HEK293 (cell line): Measurements from ENCODE around the gene SH2D2A.

Experiments used
- CTCF ChIA-PET: fragments of 350-600 bp; formaldehyde crosslinking; extraction: SDS; loops from one replicate; lab custom pipeline; 2021; ENCODE audit warnings: antibody characterized with exemption; lab: Yijun Ruan, JAX
- POLR2A ChIA-PET: fragments of 300-600 bp; formaldehyde crosslinking; extraction: SDS; loops from one replicate; lab custom pipeline; 2020; ENCODE audit warnings: antibody characterized with exemption, inconsistent platforms; lab: Yijun Ruan, JAX
- H3K27ac ChIP-seq: fragments of 200-500 bp; sonication (Bioruptor generic); 2 replicates; pipeline ENCODE4 v1.5.1; 2014; ENCODE audit warnings: low read depth, low read length, control low read depth, inconsistent platforms; ENCODE audit errors: extremely low read depth
- H3K36me3 ChIP-seq, 2 experiments: fragments of 200-500 bp in 1 of 2; sonication (Bioruptor generic) in 1 of 2; 1 replicate in 1 of 2; 2 replicates in 1 of 2; pipeline ENCODE4 v1.5.1; 2014 to 2017; ENCODE audit warnings: inconsistent platforms in 2 of 2, low read length in 2 of 2; ENCODE audit not compliant: control insufficient read depth in 2 of 2, insufficient read depth in 1 of 2
- H3K4me1 ChIP-seq: fragments of 200-500 bp; sonication (Bioruptor generic); 2 replicates; pipeline ENCODE4 v1.5.1; 2014; ENCODE audit warnings: mild to moderate bottlenecking, low read length, inconsistent platforms; ENCODE audit not compliant: control insufficient read depth, insufficient read depth
- H3K4me3 ChIP-seq: 2 replicates; pipeline ENCODE4 v1.5.1; 2011; ENCODE audit warnings: low read depth, mild to moderate bottlenecking, control low read depth, low read length, moderate library complexity
- H3K9me3 ChIP-seq: fragments of 200-500 bp; sonication (Bioruptor generic); 2 replicates; pipeline ENCODE4 v1.5.1; 2014; ENCODE audit warnings: low read depth, low read length, inconsistent platforms; ENCODE audit not compliant: control insufficient read depth, insufficient read depth
- ATF2 ChIP-seq: fragments of 450-650 bp; formaldehyde crosslinking; IDR thresholded peaks from 2 replicates; pipeline ENCODE4 v1.5.1; 2016; ENCODE audit warnings: missing biosample characterization, missing genetic modification characterization, low read depth
- KLF7 ChIP-seq: fragments of 450-650 bp; formaldehyde crosslinking; IDR thresholded peaks from 2 replicates; pipeline ENCODE4 v1.5.1; 2016; ENCODE audit warnings: missing biosample characterization, missing genetic modification characterization, borderline replicate concordance
- KLF8 ChIP-seq: fragments of 450-650 bp; formaldehyde crosslinking; IDR thresholded peaks from 2 replicates; pipeline ENCODE4 v1.5.1; 2016; ENCODE audit warnings: missing biosample characterization, missing genetic modification characterization
- MEIS1 ChIP-seq: sonication (generic); formaldehyde crosslinking; IDR thresholded peaks from 2 replicates; pipeline ENCODE4 v1.8.1; 2022; ENCODE audit warnings: missing genetic modification reagents, mild to moderate bottlenecking, borderline replicate concordance
- REPIN1 ChIP-seq: fragments of 450-650 bp; formaldehyde crosslinking; IDR thresholded peaks from 2 replicates; pipeline ENCODE4 v1.5.1; 2017; ENCODE audit warnings: missing biosample characterization, missing genetic modification characterization, low read depth
- SCRT1 ChIP-seq: fragments of 450-650 bp; formaldehyde crosslinking; IDR thresholded peaks from 2 replicates; pipeline ENCODE4 v1.5.1; 2016; ENCODE audit warnings: missing biosample characterization, missing genetic modification characterization, borderline replicate concordance
- TCF7L2 ChIP-seq: IDR thresholded peaks from 2 replicates; pipeline ENCODE4 v1.6.1; 2011; ENCODE audit warnings: low read depth, mild to moderate bottlenecking, inconsistent platforms, low read length, moderate library complexity, borderline replicate concordance
- ZBTB44 ChIP-seq: fragments of 450-650 bp; IDR thresholded peaks from 2 replicates; pipeline ENCODE4 v1.5.1; 2018; ENCODE audit warnings: missing biosample characterization, mild to moderate bottlenecking, missing genetic modification characterization
- ZBTB6 ChIP-seq: fragments of 450-650 bp; formaldehyde crosslinking; IDR thresholded peaks from 2 replicates; pipeline ENCODE4 v1.5.1; 2017; ENCODE audit warnings: missing biosample characterization, missing genetic modification characterization
- ZNF112 ChIP-seq: fragments of 450-650 bp; formaldehyde crosslinking; IDR thresholded peaks from 2 replicates; pipeline ENCODE4 v1.5.0; 2017; ENCODE audit warnings: missing biosample characterization, missing genetic modification characterization
- ZNF157 ChIP-seq: fragments of 450-650 bp; formaldehyde crosslinking; IDR thresholded peaks from 2 replicates; pipeline ENCODE4 v1.5.1; 2016; ENCODE audit warnings: missing biosample characterization, missing genetic modification characterization
- ZNF19 ChIP-seq: fragments of 450-650 bp; formaldehyde crosslinking; IDR thresholded peaks from 2 replicates; pipeline ENCODE4; 2016; ENCODE audit warnings: missing biosample characterization, missing genetic modification characterization, low read depth
- ZNF211 ChIP-seq: fragments of 450-650 bp; formaldehyde crosslinking; IDR thresholded peaks from 2 replicates; pipeline ENCODE4 v1.5.1; 2016; ENCODE audit warnings: low read depth, missing biosample characterization, missing genetic modification characterization
- ZNF23 ChIP-seq: fragments of 450-650 bp; formaldehyde crosslinking; IDR thresholded peaks from 2 replicates; pipeline ENCODE4 v1.5.1; 2016; ENCODE audit warnings: missing biosample characterization, missing genetic modification characterization, borderline replicate concordance
- ZNF26 ChIP-seq: fragments of 450-650 bp; formaldehyde crosslinking; IDR thresholded peaks from 2 replicates; pipeline ENCODE4 v1.5.1; 2016; ENCODE audit warnings: missing biosample characterization, missing genetic modification characterization
- ZNF302 ChIP-seq: fragments of 450-650 bp; formaldehyde crosslinking; IDR thresholded peaks from 2 replicates; pipeline ENCODE4 v1.5.1; 2016; ENCODE audit warnings: missing biosample characterization, missing genetic modification characterization, low read depth
- ZNF398 ChIP-seq: fragments of 450-650 bp; formaldehyde crosslinking; IDR thresholded peaks from 2 replicates; pipeline ENCODE4 v1.5.1; 2017; ENCODE audit warnings: missing biosample characterization, missing genetic modification characterization
- ZNF416 ChIP-seq: fragments of 450-650 bp; formaldehyde crosslinking; IDR thresholded peaks from 2 replicates; pipeline ENCODE4 v1.5.1; 2016; ENCODE audit warnings: missing biosample characterization, missing genetic modification characterization
- ZNF449 ChIP-seq: fragments of 450-650 bp; formaldehyde crosslinking; IDR thresholded peaks from 2 replicates; pipeline ENCODE4 v1.5.1; 2017; ENCODE audit warnings: missing biosample characterization, mild to moderate bottlenecking, missing genetic modification characterization, moderate library complexity
- ZNF488 ChIP-seq: fragments of 450-650 bp; formaldehyde crosslinking; IDR thresholded peaks from 2 replicates; pipeline ENCODE4 v1.5.1; 2016; ENCODE audit warnings: missing biosample characterization, missing genetic modification characterization
- ZNF600 ChIP-seq: fragments of 450-650 bp; formaldehyde crosslinking; IDR thresholded peaks from 2 replicates; pipeline ENCODE4 v1.5.1; 2016; ENCODE audit warnings: missing biosample characterization, missing genetic modification characterization
- ZNF610 ChIP-seq: fragments of 450-650 bp; formaldehyde crosslinking; IDR thresholded peaks from 2 replicates; pipeline ENCODE4 v1.5.1; 2016; ENCODE audit warnings: missing biosample characterization, missing genetic modification characterization, borderline replicate concordance
- ZNF645 ChIP-seq: fragments of 450-650 bp; formaldehyde crosslinking; IDR thresholded peaks from 2 replicates; pipeline ENCODE4; 2016; ENCODE audit warnings: missing biosample characterization, missing genetic modification characterization
- ZNF677 ChIP-seq: fragments of 450-650 bp; IDR thresholded peaks from 2 replicates; pipeline ENCODE4 v1.5.0; 2018; ENCODE audit warnings: missing biosample characterization, mild to moderate bottlenecking, missing genetic modification characterization, moderate library complexity
- ZNF701 ChIP-seq: fragments of 450-650 bp; formaldehyde crosslinking; IDR thresholded peaks from 2 replicates; pipeline ENCODE4 v1.5.1; 2016; ENCODE audit warnings: missing biosample characterization, missing genetic modification characterization

Gene SH2D2A

GRCh38 chr1:156802421-156802935, 14.2 kb downstream of the SH2D2A start (continued):
- TF ChIP-seq ZNF449 (tag by site-specific recombination): no peak
- no peak for TF ChIP-seq KLF8 (tag by site-specific recombination)
- TF ChIP-seq ZNF610: no peak
- no peak for TF ChIP-seq TCF7L2
- TF ChIP-seq ZNF302 (tag by site-specific recombination): no peak
- TF ChIP-seq ZNF677 (tag by site-specific recombination): no peak
- no peak for TF ChIP-seq ZNF23
- TF ChIP-seq ZNF488: no peak
- no peak for TF ChIP-seq KLF7 (tag by site-specific recombination)
- no peak for TF ChIP-seq ZBTB44 (tag by site-specific recombination)
- no peak for TF ChIP-seq ZNF645

GRCh38 chr1:156801409-156802121, 15.1 kb downstream of the SH2D2A start:
- ChIA-PET CTCF (interaction anchor here (0.6 to 7.7 kb wide), 5 partner anchors 10 to 112 kb away, joined by 3 to 80 read pairs (median 4); partner anchors contain the start of genes INSRR and NTRK1), POLR2A (no interaction called here)
- Histone ChIP-seq H3K27ac (no peak overlapping the region), H3K36me3 (peaks cover 11 to 61% of the 10 kb centered on the region in 2 experiments), H3K4me1 (no peaks in the 10 kb centered on the region), H3K9me3 (no peaks in the 10 kb centered on the region), H3K4me3 (no peak overlapping the region)
- no peak for TF ChIP-seq ZNF701 (tag by site-specific recombination)
- no peak for TF ChIP-seq SCRT1 (tag by site-specific recombination)
- no peak for TF ChIP-seq MEIS1
- no peak for TF ChIP-seq ZNF26 (tag by site-specific recombination)
- no peak for TF ChIP-seq REPIN1 (tag by site-specific recombination)
- TF ChIP-seq ZNF157: no peak
- no peak for TF ChIP-seq ATF2 (tag by site-specific recombination)
- no peak for TF ChIP-seq ZBTB6 (tag by site-specific recombination)
- no peak for TF ChIP-seq ZNF19 (tag by site-specific recombination)
- TF ChIP-seq ZNF211 (tag by site-specific recombination): no peak
- TF ChIP-seq ZNF112 (tag by site-specific recombination): no peak
- no peak for TF ChIP-seq ZNF600
- TF ChIP-seq ZNF398 (tag by site-specific recombination): no peak
- TF ChIP-seq ZNF416 (tag by site-specific recombination): no peak
